Astrocyte of the hippocampus (primary cell): ENCODE results near the gene SLC25A51.
A peak's percentile ranks its signal among the peaks of the same experiment; 100 is the strongest.
"Not testable (repeated sequence)": the region's sequence is repeated elsewhere in the genome, so short reads cannot be mapped to it uniquely, and the experiment has no call there.

Source experiments
- DNase-seq: peaks from one replicate; pipeline ENCODE4 v3.0.0; 2011; ENCODE audit warnings: low read depth, low spot score

Gene SLC25A51

DNA sequence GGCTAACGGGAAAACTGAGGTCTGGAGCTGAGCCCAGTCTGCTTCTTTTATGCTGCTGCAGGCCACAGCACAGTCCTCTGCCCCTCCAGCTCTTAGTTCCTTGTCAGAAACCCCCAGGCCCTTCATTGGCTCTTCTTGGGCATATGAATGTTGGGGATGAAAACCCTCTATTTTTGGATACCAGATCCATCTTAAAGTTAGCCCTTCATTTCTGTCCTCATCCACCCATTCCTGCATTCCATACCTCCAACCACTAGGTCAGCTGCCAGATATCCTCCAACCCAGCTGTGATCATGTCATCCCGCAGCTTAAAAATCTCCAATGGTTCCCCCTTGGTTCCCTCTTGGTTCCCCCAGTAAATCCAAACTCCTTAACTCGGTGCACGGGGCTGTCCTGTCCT lies 1.8 kb upstream of the SLC25A51 start:
- DNase-seq, result no peak

DNA sequence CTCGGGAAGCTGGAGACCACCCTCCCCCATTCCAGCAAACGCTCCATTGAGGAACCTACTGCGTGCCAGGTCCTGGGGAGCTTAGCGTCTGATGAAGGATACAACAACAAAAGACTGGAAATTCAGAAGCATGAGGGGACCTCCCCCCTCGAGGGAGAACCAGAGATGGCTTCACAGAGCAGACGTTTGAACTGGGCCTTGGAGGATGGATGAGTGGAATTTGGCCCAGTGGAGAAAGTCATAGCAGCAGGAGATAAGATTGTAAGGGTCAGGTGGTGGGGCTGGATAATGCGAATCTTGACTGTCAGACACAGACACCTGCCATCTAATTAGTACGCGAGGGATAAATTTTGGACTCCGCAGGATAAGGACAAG lies 1.2 kb upstream of the SLC25A51 start:
- no peak for DNase-seq

DNA sequence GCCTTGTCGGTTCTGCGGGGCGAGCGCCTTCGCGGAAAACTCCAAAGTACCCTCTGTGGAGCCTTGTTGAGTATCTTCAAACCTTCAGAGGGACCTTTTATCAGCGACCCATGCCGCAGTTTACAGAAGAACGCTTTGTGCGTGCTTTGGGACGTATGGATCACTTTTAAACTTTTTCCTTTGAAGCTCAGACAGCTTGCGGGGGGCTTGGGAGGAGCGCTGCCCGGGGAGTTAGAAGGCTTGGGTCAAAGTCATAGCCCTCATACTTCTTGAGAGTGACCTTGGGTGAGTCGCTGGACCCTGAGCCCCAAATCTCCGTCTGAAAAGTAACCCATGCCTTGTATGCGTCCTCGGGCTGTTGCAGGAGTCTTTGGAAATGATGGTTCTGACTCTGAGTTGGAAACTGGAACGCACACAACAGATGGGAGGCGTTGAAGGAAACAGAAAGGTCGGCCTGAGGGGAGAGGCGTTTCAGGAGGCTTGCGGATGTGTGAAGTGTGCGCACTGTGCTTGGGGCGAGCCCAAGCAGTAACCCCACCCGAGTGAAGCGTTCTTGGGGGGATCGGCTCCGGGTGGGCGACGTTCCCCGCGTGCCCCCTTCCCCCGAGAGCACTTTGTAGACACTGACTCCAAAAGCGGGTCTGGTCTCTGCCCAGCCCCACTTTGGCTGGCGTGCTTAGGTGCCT lies 661 bp upstream of the SLC25A51 start:
- peak; percentile 57 for DNase-seq

DNA sequence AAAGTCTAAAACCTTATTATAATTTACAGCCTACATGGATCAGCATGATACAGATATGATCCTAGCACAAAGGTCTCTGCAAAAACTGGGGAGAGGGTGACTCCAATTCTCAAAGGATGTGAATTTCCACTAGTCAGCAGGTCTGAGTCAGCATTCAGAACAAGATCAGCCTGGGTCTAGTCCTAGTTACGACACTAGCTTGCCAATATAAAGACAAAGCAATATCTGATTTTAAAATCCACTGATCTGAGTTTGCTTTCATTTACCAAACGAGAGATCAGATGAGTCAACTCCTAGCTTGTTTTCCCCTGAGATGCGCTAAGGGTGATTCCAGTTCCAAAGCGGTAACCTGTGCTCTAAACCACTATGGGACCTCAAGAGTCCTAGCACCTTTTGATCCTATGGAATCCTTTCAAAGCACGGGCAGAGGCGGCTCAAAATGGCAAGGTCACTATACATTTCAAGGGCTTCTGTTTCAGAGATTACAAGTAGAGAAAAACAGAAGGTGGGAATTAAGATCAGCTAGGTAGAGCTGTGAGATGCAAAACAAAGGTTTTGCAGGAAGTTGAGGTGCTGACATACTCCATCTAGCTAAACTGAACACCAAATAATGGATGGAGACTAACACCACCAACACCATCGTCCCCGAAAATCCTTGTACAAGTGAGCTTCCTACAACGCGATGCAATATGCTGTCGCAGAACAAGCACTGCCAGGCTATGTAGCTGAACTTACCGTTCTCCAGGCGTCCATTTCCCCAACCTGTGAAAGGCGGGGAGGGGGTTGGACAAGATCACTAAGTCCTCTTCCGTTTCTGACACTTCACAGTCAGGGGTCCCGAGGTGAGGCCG lies 906 bp downstream of the SLC25A51 start:
- no peak for DNase-seq

DNA sequence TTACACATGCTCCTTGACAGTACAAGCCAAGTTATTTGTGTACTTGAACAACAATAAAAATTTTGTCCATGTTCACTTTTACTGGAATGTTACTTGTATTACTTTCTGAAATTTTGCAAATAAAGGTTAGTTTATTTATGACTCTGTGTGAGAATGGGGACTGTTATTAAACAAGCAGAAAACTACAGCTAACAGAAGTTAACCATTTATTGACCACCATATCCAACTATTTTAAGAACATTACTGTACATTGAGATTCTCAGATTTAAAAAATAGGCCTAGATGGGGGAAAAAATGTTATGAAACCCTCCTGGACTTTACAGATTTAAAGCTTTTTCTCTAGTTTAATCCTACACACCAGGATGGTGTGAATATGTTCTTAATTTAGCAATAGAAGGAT lies 1.8 kb downstream of the SLC25A51 start:
- DNase-seq, result no peak

DNA sequence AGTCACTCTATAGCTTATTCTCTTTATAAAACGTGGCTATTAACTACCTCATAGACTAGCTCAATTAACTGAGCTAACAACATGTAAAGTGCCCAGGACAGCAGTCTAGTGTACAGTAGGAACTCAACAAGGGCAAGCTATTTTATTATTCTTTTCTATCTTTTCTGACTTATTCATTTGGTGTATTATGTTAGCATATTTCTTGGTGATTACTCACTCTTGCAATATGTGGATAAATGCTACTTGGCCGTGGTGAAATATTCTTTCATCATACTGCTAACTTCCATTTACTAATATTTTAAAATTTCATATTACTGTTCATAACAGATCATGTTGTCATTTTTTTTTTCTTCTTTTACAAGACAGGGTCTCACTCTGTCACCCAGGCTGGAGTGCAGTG lies 4.9 kb downstream of the SLC25A51 start:
- DNase-seq, result no peak

DNA sequence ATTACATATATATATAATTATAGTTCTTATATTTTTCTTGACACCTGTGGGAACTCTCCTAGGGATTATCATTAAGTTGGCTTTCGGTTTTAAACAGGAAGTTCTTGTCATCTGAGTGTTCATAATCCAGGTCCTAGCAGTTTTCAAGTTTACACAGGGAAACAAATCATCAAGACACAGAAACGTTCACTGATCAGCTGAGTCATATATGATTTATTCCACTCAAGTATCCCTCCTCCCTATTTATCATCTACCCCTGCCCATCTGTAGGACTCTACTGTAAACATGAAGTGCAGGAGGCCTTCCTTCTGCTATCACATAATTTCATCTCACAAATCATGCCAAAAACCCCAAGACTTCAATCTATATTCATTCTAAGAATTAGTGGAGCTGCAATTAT lies 6.3 kb downstream of the SLC25A51 start:
- DNase-seq, result no peak

DNA sequence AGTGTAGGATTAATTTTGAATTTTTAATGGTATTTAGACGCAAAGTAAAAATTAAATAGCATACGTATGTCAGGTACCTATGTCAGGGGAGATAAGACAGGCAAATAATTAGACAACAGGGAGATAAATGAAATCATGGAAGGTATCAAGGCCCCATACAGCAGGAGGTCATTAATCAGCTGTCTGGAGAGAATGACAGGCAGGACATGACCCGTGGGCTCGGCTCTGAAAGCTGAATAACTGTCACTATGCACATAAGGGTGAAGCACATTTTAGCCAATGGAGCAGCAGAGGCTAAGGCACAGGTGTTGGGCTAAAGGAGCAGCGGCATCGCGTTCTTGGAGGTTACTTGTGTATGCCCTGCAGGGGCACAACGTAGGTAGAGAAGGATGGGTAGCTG lies 11.9 kb downstream of the SLC25A51 start:
- DNase-seq, result no peak

DNA sequence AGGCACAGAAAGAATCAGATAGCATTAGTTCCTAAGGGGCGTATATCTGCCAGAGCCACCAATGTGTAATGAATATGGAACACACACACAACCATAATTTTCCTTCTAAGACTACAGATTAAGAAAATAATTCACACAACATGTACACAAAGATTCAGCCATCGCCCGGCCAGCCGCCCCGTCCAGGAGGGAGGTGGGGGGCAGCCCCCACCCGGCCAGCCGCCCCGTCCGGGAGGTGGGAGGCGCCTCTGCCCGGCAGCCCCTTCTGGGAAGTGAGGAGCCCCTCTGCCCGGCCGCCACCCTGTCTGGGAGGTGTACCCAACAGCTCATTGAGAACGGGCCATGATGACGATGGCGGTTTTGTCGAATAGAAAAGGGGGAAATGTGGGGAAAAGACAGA lies 12.9 kb downstream of the SLC25A51 start:
- DNase-seq, result not testable (repeated sequence)

DNA sequence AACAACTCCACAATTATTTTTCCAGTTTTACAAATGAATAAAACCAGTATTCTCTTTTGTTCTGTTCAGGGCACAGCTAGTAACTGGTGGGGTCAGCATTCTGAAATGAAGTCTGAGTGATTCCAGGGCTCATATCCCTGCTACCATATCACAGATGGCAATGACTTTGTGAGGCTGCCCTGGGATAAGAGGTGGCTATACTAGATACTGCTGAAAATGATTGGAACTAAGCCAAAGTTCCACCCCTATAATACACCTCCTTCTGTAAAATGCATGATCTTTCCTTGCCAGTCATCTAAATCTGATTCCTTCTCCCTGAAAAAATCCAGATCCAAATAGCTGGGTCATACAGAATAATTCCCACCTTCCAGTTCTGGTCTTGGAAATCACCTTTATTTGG lies 14.4 kb downstream of the SLC25A51 start:
- DNase-seq, result no peak

DNA sequence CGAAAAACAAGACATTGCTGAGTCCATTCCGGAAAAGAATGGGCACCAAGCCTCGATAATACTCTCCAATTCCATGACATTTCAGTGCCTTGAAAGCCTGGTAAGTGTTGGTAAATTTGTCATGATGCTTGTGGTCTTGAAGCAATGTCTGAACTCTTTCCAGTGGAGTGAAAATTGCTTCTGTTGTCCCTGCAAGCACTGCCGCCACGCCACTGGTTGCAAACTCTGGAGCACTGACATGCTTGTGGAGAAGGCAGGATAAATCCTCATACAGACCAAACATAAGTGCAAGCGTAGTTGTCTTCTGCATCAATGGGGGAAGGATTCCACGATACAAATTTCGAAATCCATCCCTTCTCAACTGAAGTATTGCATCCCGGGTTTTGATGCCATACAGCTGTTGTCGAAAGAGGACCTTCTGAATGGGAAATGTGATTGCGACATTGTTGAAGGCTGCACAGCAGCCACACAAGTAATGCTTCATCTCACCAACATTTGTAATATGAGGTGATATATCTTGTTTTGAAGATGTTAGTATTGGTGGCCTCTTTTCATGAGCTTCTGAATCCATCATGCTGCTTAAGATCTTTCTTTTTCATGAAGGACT lies 15.8 kb downstream of the SLC25A51 start:
- not testable (repeated sequence) for DNase-seq

DNA sequence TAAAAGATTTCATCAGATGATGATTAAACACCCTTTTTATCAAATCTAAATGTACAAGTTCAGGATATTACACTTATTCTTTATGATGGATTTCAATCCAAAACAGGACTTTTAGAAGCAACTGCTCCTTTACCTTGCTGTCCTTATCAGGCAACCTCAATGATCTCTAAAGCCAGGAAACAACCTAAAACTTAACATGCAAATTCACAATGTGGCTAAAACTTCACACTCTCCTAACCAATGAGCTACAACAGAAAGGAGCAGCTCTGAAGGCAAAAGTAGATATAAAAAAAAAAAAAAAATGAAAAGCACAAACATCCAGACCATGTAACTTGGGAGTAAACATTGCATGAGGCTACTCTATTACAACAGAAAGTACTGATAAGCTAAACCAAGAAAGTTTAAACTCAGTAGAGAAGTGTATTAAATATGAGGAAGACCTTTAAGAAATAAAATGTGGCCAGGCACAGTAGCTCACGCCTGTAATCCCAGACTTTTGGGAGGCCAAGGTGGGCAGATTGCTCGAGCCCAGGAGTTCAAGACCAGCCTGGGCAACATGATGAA lies 22.9 kb downstream of the SLC25A51 start:
- no peak for DNase-seq

DNA sequence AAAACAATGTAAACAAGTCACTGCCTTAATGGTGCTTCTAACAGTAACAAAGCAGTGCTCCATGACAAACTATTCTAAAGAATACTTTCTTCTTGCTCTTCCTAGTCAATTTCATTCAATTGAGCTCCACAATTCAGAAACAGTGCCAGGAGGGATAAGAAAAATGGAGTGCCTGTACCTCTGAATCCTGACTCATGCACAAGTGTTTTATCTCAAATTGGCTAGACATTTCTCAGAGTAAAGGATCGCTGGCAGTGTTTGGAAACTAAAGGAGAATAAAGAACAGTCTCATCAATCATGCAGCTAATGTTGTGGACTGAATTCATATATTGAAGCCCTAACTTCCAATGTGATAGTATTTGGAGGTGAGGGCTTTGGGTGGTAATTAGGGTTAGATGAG lies 27.6 kb downstream of the SLC25A51 start:
- peak; percentile 21 for DNase-seq

DNA sequence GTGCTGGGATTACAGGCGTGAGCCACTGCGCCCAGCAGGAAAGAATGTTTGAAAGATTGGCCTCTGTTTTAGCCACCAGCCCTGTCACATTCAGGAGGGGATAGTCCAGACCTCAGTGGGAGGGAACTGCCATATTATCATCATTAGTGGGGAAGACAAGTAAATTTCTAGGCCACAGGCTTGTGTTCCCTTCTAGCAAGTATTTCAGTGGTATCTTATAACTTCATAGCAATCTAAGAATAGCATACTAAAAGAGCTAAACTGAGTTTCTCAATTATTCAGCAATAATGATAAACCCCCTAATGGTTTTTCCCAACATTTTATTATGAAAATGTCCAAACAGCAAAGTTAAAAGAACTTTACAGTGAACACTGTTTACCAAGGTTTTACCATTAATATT lies 30.0 kb downstream of the SLC25A51 start:
- DNase-seq, result no peak

DNA sequence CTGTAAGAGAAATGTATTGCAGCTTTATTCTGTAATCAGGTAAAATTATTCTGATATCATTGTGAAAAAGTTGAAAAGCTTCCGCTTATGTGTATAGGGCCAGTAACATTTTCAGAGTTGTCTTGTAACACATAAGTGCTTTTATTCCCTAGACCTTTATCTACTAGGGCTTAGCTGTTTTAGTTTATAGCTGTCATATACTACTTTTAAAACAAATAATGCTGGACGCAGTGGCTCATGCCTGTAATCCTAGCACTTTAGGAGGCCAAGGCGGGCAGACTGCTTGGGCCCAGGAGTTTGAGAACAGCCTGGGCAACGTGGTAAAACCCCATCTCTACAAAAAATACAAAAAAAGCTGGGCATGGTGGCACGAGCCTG lies 33.1 kb downstream of the SLC25A51 start:
- DNase-seq, result no peak

DNA sequence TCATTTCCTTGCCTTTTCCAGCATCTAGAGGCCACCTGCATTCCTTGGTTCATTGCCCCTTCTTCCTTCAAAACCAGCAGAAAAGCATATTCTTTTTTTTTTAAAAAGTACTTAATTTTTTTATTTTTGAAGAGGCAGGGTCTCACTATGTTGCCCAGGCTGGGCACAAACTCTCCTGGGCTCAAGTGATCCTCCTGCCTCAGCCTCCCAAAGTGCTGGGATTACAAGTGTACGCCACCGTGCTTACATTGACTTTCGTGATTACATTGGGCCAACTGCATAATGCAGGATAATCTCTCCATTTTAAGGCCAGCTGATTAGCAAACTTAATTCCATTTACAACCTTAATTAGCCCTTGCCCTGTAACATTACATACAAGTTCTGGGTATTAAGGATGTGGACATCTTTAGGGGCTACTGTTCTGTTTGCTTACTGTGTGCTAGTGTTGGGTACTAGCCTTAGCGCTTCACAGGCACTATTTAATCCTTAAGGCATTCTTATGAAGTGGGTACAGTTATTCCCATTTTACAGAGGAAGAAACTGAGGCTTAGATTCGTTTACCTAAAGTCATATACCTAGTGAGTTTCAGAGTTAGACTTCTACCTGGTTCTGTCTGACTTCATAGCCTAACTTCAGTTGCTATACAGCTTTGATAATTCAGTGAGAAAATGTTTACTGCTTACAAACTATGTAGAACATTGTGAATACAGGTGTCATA lies 33.7 kb downstream of the SLC25A51 start:
- no peak for DNase-seq

DNA sequence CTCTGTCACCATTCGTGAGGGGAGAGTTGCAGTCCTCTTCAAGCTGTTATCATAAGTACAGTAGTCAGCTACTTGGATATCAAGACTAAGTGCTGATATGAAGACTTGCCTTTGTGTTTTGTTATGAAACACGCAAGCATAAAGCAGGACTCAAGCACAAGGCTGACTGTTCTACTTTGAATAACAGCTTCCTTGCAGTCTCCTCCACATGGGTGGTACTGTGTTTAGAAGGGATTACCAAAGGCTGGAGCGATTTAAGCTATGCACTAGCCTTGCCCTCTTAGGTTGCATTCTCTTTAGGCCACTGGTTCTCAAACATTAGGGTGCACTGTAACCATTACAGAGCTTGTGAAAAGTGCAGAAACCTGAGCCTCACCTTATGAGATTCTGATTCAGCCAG lies 41.4 kb downstream of the SLC25A51 start:
- DNase-seq, result no peak

DNA sequence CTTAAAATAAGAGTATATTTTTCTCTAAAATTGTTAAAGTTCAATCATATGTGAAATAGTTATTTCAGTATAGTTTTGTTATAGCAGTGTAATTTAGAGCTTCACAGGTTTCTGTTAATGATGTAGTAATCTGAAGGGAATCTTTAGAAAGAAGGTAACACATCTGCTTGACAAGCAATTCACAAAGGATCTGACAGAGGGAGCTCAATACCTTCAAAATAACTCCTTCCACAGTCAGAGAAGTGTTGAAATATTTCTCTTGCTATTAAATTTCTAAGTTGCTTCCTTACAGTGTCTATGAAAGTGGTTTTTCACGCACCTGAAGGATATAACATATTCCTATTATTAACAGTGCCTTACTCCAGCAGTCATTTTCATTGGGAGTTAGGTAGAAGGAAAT lies 44.9 kb downstream of the SLC25A51 start:
- DNase-seq, result no peak

DNA sequence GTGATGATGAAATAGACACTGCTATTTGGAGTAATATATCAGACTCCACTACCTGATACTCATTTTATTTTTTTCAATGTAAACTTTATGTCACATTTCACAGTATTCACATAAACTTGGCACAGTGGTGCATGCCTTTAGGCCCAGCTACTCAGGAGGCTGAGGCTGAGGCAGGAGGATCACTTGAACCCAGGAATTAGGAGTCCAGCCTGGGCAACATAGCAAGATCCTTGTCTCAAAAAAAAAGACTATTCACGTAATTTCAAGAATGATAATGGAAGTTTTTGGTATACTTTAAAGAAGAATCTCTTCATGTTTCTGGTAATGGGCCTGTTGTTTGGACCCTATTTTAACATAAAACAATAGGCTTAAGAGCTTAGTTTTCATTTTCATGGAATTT lies 47.4 kb downstream of the SLC25A51 start:
- no peak for DNase-seq

DNA sequence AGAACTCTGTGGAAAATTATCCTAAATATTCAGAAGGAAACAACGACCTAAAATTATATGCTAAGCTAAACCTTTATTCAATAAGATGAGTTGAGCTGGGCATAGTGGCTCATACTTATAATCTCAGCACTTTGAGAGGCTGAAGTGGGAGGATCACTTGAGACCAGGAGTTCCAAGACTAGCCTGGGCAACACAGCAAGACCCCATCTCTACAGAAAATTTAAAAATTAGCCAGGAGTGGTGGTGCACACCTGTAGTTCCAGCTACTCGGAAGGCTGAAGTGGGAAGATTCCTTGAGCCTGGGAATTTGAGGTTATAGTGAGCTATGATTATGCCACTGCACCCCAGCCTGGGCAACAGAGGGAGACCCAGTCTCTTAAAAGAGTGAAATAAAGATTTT lies 51.7 kb downstream of the SLC25A51 start:
- no peak for DNase-seq

DNA sequence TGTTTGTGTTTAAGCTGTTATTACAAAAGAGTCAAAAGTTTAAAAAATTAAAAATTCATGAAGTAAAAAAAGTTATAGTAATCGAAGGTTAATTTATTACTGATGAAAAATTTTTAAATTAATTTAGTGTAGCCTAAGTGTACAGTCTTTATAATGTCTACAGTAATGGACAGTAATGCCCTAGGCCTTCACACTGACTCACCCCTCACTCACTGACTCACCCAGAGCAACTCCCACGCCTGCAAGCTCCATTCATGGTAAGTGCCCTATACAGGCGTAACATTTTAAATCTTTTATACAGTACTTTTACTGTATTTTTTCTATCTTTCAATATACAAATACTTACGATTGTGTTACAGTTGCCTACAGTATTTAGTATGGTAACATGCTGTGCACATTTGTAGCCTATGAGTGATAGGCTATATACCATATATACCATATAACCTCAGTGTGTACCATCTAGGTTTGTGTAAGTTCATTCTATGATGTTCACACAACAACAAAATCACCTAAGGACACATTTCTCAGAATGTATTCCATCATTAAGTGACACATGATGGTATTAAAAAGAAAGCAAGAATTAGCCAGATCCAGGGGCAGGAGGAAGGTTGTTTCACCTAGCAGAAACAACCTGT lies 63.2 kb downstream of the SLC25A51 start:
- DNase-seq, result peak; percentile 72
